ENCODE measurements around the gene P2RX7. TPM values are rescaled to one million over a fixed set of nuclear protein-coding genes. Genes with fewer than 3 reads are reported as not detected.

The P2RX7 gene
- total and polyA plus RNA-seq, 9 of the 15 experiments (the other 6 are each of a cell fraction or from before 2014, with no cell fraction given) = 0.04 to 0.65 (median 0.30) TPM

GRCh38 chr12:121209624-121210572 is 77.2 kb downstream of the P2RX7 start, which contains the start of gene P2RX4 (continued):
- no peak for TF ChIP-seq DDX20 (tag; IDR thresholded peaks at IDR 0.05; ENCODE audit: low read depth)
- no peak for TF ChIP-seq ZNF764 (CRISPR knock-in tag; IDR thresholded peaks at IDR 0.05; ENCODE audit: low read depth)
- no peak for TF ChIP-seq ZNF778 (CRISPR knock-in tag; IDR thresholded peaks at IDR 0.05)
- TF ChIP-seq TCF7 (IDR thresholded peaks at IDR 0.05; ENCODE audit: borderline replicate concordance) = no peak
- TF ChIP-seq POLR3A (IDR thresholded peaks at IDR 0.05; ENCODE audit: borderline replicate concordance, extremely low read depth, insufficient read depth, insufficient read length) = peak; percentile 11
- no peak for TF ChIP-seq RBM39 (optimal IDR thresholded peaks at IDR 0.05; ENCODE audit: low read depth, low read length)
- 0 out of 2 replicates have a peak, but pooled peaks have one; percentile 40 for TF ChIP-seq MBD1 (CRISPR knock-in tag; IDR thresholded peaks at IDR 0.05)
- no peak for TF ChIP-seq ATF1 (CRISPR knock-in tag; IDR thresholded peaks at IDR 0.05)
- TF ChIP-seq ATF1 (tag; IDR thresholded peaks at IDR 0.05) = peak; percentile 93
- TF ChIP-seq LEF1 (IDR thresholded peaks at IDR 0.05) = no peak
- no peak; the same call in 1 of the 2 replicates for TF ChIP-seq ZBED1 (IDR thresholded peaks at IDR 0.05)
- TF ChIP-seq HDAC8 (tag; IDR thresholded peaks at IDR 0.05) = 0 out of 2 replicates have a peak, but pooled peaks have one; percentile 62
- TF ChIP-seq TAF15 (IDR thresholded peaks at IDR 0.05; ENCODE audit: low read depth, low read length) = no peak
- no peak; a peak in 1 of 4 replicates for TF ChIP-seq CSDE1 (IDR thresholded peaks at IDR 0.05)
- no peak for TF ChIP-seq EHMT2 (IDR thresholded peaks at IDR 0.05)
- TF ChIP-seq HDGF (IDR thresholded peaks at IDR 0.05) = no peak
- TF ChIP-seq KDM1A (IDR thresholded peaks at IDR 0.05) = no peak
- TF ChIP-seq HMGN3 (IDR thresholded peaks at IDR 0.05; ENCODE audit: borderline replicate concordance, extremely low read depth, insufficient read length, low read depth, low read length) = peak; percentile 65
- TF ChIP-seq SOX6 (IDR thresholded peaks at IDR 0.05) = 0 out of 2 replicates have a peak, but pooled peaks have one; percentile 28
- no peak; the same call in 1 of the 2 replicates for TF ChIP-seq ZBTB5 (IDR thresholded peaks at IDR 0.05)
- TF ChIP-seq GTF2E2 (tag; IDR thresholded peaks at IDR 0.05) = peak; percentile 88; the same call in 1 of the 2 replicates
- TF ChIP-seq BDP1 (IDR thresholded peaks at IDR 0.05; ENCODE audit: insufficient read depth, insufficient read length) = no peak
- TF ChIP-seq MYNN (IDR thresholded peaks at IDR 0.05) = no peak
- TF ChIP-seq MYNN (CRISPR knock-in tag; IDR thresholded peaks at IDR 0.05) = no peak
- TF ChIP-seq MXI1 (IDR thresholded peaks at IDR 0.05; ENCODE audit: low read depth, low read length) = no peak
- peak; percentile 92 for TF ChIP-seq POLR2A (conservative IDR thresholded peaks at IDR 0.05)
- TF ChIP-seq FOXO4 (CRISPR knock-in tag; IDR thresholded peaks at IDR 0.05) = no peak
